K562 (cell line): ENCODE measurements around the gene NFATC4.

Experiments used
- E4F1 ChIP-seq: fragments of 250-450 bp; sonication (Bioruptor Pico); IDR thresholded peaks from 2 replicates; pipeline ENCODE4 v1.5.0; 2021; ENCODE audit warnings: mild to moderate bottlenecking, borderline replicate concordance
- MAX ChIP-seq: sonication (generic); formaldehyde crosslinking; IDR thresholded peaks from 2 replicates; pipeline ENCODE4 v1.9.0; 2022; ENCODE audit warnings: mild to moderate bottlenecking, missing genetic modification reagents
- POLR2AphosphoS5 ChIP-seq: IDR thresholded peaks from 2 replicates; pipeline ENCODE4 v1.6.1; 2011; ENCODE audit warnings: mild to moderate bottlenecking, low read depth, low read length, moderate library complexity; ENCODE audit not compliant: control insufficient read depth, insufficient read depth
- RNF2 ChIP-seq: sonication (generic); IDR thresholded peaks from 2 replicates; pipeline ENCODE4 v1.6.1; 2016
- SMC3 ChIP-seq: conservative IDR thresholded peaks from 2 replicates; pipeline ENCODE4 v1.6.1; 2011; ENCODE audit warnings: low read depth, low read length, improper control_type of control experiment; ENCODE audit not compliant: insufficient read depth
- TAL1 ChIP-seq: fragments of 450-650 bp; IDR thresholded peaks from 2 replicates; pipeline ENCODE4 v1.6.1; 2016; ENCODE audit warnings: mild to moderate bottlenecking
- TCF7L2 ChIP-seq: fragments of 150-350 bp; IDR thresholded peaks from 2 replicates; pipeline ENCODE4 v1.6.1; 2016; ENCODE audit warnings: low read depth, mild to moderate bottlenecking, low read length, moderate library complexity
- TEAD2 ChIP-seq: fragments of 450-650 bp; IDR thresholded peaks from 2 replicates; pipeline ENCODE4 v1.6.1; 2016; ENCODE audit warnings: missing genetic modification characterization, control low read depth, missing compliant biosample characterization
- ZNF408 ChIP-seq: fragments of 250-450 bp; sonication (Bioruptor Pico); IDR thresholded peaks from 2 replicates; pipeline ENCODE4 v1.4.0; 2020; ENCODE audit warnings: low read depth, mild to moderate bottlenecking, moderate library complexity
- ZNF764 ChIP-seq: fragments of 250-450 bp; sonication (Bioruptor Pico); IDR thresholded peaks from 2 replicates; pipeline ENCODE4 v1.4.0; 2020; ENCODE audit warnings: low read depth, mild to moderate bottlenecking, moderate library complexity

- no peak for TF ChIP-seq ZNF764 (CRISPR knock-in tag)
- no peak for TF ChIP-seq MAX (CRISPR knock-in tag)
- no peak for TF ChIP-seq POLR2AphosphoS5
- TF ChIP-seq TCF7L2, result no peak
- TF ChIP-seq TAL1, result no peak
- TF ChIP-seq TEAD2 (tag), result no peak
- TF ChIP-seq RNF2, result no peak
- no peak for TF ChIP-seq SMC3
- TF ChIP-seq ZNF408 (CRISPR knock-in tag), result no peak
- no peak for TF ChIP-seq E4F1 (CRISPR knock-in tag)
Measured at GRCh38 chr14:24382064-24382371, 14.0 kb downstream of the NFATC4 start.
